Gastrocnemius medialis (tissue), 4 donors: ENCODE results near the gene GIMAP8. TPM values are rescaled to one million over a fixed set of nuclear protein-coding genes. Genes with fewer than 3 reads are reported as not detected.
A peak's percentile ranks its signal among the peaks of the same experiment; 100 is the strongest.

Experiments
- ATAC-seq, 2 donors: fragments of 150-250 bp; one replicate each; pipeline ENCODE4 v1.9.1; 2016
- DNase-seq, 2 donors: peaks; one replicate each; pipeline ENCODE4 v3.0.0-alpha.2; 2019
- H3K27ac ChIP-seq, 4 donors: fragments of 200-600 bp; sonication (generic); 1 replicate in 1 of 4; 2 replicates in 3 of 4; pipeline ENCODE4 v1.5.1; 2016 to 2018; ENCODE audit warnings: mild to moderate bottlenecking in 2 of 4, moderate library complexity in 1 of 4
- H3K27me3 ChIP-seq, 3 donors: fragments of 200-600 bp; sonication (generic) in 2 of 3; 1 replicate in 1 of 3; 2 replicates in 2 of 3; pipeline versions ENCODE4 v1.5.1 to v1.6.0; 2016 to 2019; ENCODE audit warnings: mild to moderate bottlenecking in 1 of 3, moderate library complexity in 1 of 3
- H3K36me3 ChIP-seq, 2 donors: fragments of 200-600 bp; sonication (generic) in 1 of 2; one replicate each; pipeline ENCODE4 v1.5.1; 2017 to 2018
- H3K4me1 ChIP-seq, 2 donors: fragments of 200-600 bp; sonication (generic) in 1 of 2; one replicate each; pipeline ENCODE4 v1.5.1; 2016 to 2017; ENCODE audit warnings: mild to moderate bottlenecking in 2 of 2
- H3K4me3 ChIP-seq, 4 donors: fragments of 200-600 bp; sonication (generic) in 3 of 4; 1 replicate in 1 of 4; 2 replicates in 3 of 4; pipeline ENCODE4 v1.5.1; 2016 to 2019; ENCODE audit warnings: mild to moderate bottlenecking in 2 of 4
- H3K9me3 ChIP-seq, 3 donors: fragments of 200-600 bp; sonication (generic) in 2 of 3; 1 replicate in 1 of 3; 2 replicates in 2 of 3; pipeline ENCODE4 v1.5.1; 2016 to 2019
- POLR2A ChIP-seq, 2 donors: fragments of 450-650 bp; IDR thresholded peaks; one replicate each; pipeline ENCODE4 v1.6.1; 2017; ENCODE audit warnings: antibody characterized with exemption in 2 of 2, mild to moderate bottlenecking in 2 of 2, moderate library complexity in 2 of 2
- in situ Hi-C, 4 donors: fragments of 200-750 bp; cut with MboI; loops; one replicate each; pipeline versions ENCODE4 v1.15.0 to v1.8.0; 2017; ENCODE audit warnings: low sequenced_read_pairs in 4 of 4
- intact Hi-C: fragments of 100-400 bp; cut with DNase I; formaldehyde crosslinking; loops from one replicate; pipeline ENCODE4 v1.15.1; 2023; ENCODE audit warnings: low total_unique reads
- total RNA-seq, 4 donors: library from RNA; depleted of rRNA; stranded (reverse); fragments of >200 nt; gene quantifications; one replicate each; pipeline versions ENCODE4 v1.1.0 to v1.2.3, GENCODE V29; 2016
- TF ChIP-seq, protein P1 (sequence below), 5 experiments: fragments of 450-650 bp in 3 of 5; fragments of 200-600 bp in 2 of 5; sonication (generic) in 2 of 5; IDR thresholded peaks in 4 of 5; conservative IDR thresholded peaks in 1 of 5; 1 replicate in 4 of 5; 2 replicates in 1 of 5; pipeline ENCODE4 v1.5.1; 2016 to 2019; ENCODE audit warnings: antibody characterized with exemption in 5 of 5, mild to moderate bottlenecking in 3 of 5, moderate library complexity in 3 of 5

GIMAP8 gene
- total RNA-seq, 4 donors from 2014 or later: 5.4 to 10.4 (median 7.1) TPM

DNA sequence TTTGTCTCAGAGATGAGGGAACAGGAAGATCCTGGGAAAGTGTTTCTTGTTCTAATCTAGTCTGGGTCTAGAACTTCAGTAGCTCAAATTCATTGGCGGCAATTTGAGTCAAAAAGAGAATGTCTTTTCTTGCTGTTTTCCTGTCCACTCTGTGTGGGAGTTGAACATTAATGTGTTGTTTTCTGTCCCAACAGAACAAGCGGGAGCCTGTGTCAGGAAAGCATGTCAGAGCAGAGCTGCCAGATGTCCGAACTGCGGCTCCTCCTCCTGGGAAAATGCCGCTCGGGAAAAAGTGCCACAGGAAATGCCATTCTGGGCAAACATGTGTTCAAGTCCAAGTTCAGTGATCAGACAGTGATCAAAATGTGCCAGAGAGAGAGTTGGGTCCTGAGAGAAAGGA lies 16.0 kb downstream of the GIMAP8 start:
- DNase-seq (no peak), ATAC-seq (no peak)
- Histone ChIP-seq H3K27ac (peak overlapping the region in 3 of 4 donors; percentile 40 to 52 (median 40)), H3K36me3 (no peaks in the 10 kb centered on the region), H3K4me1 (no peaks in the 10 kb centered on the region), H3K9me3 (no peaks in the 10 kb centered on the region), H3K4me3 (peak overlapping the region in 3 of 4 donors; percentile 36 to 41 (median 39)), H3K27me3 (no peaks in the 10 kb centered on the region)
- in situ Hi-C loops: no loop called here
- intact Hi-C loops: no loop called here
- TF ChIP-seq, protein P1, sequence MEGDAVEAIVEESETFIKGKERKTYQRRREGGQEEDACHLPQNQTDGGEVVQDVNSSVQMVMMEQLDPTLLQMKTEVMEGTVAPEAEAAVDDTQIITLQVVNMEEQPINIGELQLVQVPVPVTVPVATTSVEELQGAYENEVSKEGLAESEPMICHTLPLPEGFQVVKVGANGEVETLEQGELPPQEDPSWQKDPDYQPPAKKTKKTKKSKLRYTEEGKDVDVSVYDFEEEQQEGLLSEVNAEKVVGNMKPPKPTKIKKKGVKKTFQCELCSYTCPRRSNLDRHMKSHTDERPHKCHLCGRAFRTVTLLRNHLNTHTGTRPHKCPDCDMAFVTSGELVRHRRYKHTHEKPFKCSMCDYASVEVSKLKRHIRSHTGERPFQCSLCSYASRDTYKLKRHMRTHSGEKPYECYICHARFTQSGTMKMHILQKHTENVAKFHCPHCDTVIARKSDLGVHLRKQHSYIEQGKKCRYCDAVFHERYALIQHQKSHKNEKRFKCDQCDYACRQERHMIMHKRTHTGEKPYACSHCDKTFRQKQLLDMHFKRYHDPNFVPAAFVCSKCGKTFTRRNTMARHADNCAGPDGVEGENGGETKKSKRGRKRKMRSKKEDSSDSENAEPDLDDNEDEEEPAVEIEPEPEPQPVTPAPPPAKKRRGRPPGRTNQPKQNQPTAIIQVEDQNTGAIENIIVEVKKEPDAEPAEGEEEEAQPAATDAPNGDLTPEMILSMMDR (IDR thresholded peaks at IDR 0.05 in 4 of 5, conservative IDR thresholded peaks at IDR 0.05 in 1 of 5): no peak
- peak in 1 of 2 donors; percentile 12 for TF ChIP-seq POLR2A (IDR thresholded peaks at IDR 0.05)

DNA sequence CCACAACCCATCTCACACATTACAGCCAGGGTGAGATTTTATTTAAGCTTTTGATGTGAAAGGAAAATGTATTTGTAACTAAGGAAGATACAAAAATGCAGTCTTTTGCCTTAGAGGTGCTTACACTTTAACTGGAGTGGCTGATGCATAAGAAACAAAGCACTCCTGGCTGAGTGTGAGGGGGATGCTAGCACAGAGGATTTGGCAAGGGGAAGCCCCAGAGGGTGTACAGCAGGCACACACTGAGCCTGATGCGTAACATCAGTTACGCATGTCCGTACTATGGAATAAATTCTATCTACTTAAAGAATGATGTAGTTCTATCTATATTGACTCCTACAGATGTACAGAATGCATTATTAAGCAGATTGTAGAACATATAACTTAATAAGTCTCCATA lies 17.8 kb downstream of the GIMAP8 start:
- no peaks in the 10 kb centered on the region for H3K9me3 ChIP-seq
- TF ChIP-seq, protein P1 (IDR thresholded peaks at IDR 0.05 in 4 of 5, conservative IDR thresholded peaks at IDR 0.05 in 1 of 5): no peak
- no peak for TF ChIP-seq POLR2A (IDR thresholded peaks at IDR 0.05)
- intact Hi-C loops (no loop called here), in situ Hi-C loops (no loop called here)
- peak overlapping the region in 3 of 4 donors; percentile 40 to 52 (median 40) for H3K27ac ChIP-seq
- H3K27me3 ChIP-seq: no peaks in the 10 kb centered on the region
- no peaks in the 10 kb centered on the region for H3K36me3 ChIP-seq
- H3K4me1 ChIP-seq: no peaks in the 10 kb centered on the region
- ATAC-seq (no peak), DNase-seq (no peak)
- H3K4me3 ChIP-seq: peak overlapping the region; percentile 22 to 41 (median 38)

DNA sequence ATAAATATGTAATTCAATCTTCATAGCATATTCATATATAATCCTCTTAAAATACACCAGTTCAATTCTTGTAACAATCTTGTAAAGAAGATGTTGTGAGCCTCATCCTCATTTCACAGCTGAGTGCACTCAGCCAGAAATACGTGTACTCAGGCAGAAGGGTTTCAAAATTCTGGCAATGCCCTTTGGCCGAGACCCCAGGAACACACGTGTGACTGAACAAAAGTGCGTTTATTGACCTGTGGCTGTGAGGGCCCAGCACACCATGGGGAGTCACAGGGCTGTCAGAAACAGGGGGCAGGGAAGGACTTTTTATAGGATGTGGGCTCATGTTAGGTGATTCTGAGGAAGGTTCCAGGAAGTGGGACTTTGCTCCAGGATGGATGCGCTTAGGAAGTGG lies 21.5 kb downstream of the GIMAP8 start:
- peak overlapping the region in 1 of 4 donors; percentile 10 for H3K27ac ChIP-seq
- ATAC-seq (no peak), DNase-seq (no peak)
- no peak overlapping the region for H3K4me3 ChIP-seq
- H3K36me3 ChIP-seq: no peaks in the 10 kb centered on the region
- H3K9me3 ChIP-seq: no peaks in the 10 kb centered on the region
- intact Hi-C loops (no loop called here), in situ Hi-C loops (no loop called here)
- H3K27me3 ChIP-seq: no peaks in the 10 kb centered on the region
- no peaks in the 10 kb centered on the region for H3K4me1 ChIP-seq
- TF ChIP-seq, protein P1 (IDR thresholded peaks at IDR 0.05 in 4 of 5, conservative IDR thresholded peaks at IDR 0.05 in 1 of 5): no peak

DNA sequence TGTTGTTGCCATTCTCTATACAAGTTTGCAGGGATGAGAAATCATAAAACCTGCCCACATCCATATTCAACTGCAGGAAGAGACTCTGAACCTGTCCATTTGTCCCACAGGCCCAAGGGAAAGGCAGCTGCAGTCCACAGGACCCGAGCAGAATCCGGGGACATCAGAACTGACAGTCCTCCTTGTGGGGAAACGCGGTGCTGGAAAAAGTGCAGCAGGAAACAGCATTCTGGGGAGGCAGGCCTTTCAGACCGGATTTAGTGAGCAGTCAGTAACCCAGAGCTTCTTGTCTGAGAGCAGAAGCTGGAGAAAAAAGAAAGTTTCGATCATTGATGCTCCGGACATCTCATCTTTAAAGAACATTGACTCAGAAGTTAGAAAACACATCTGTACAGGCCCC lies 23.5 kb downstream of the GIMAP8 start:
- in situ Hi-C loops: no loop called here

More for the DNA sequence above, 23.5 kb downstream of the GIMAP8 start:
- no peaks in the 10 kb centered on the region for H3K27me3 ChIP-seq
- no peaks in the 10 kb centered on the region for H3K36me3 ChIP-seq
- peak overlapping the region in 1 of 4 donors; percentile 18 for H3K27ac ChIP-seq
- no peak overlapping the region for H3K4me3 ChIP-seq
- intact Hi-C loops: no loop called here
- ATAC-seq (no peak), DNase-seq (no peak)
- TF ChIP-seq POLR2A (IDR thresholded peaks at IDR 0.05): no peak
- TF ChIP-seq, protein P1 (IDR thresholded peaks at IDR 0.05 in 4 of 5, conservative IDR thresholded peaks at IDR 0.05 in 1 of 5): no peak
- no peaks in the 10 kb centered on the region for H3K9me3 ChIP-seq
- H3K4me1 ChIP-seq: no peaks in the 10 kb centered on the region
